GM21825 (cell line): ENCODE data around the gene TIGD4.
A peak's percentile ranks its signal among the peaks of the same experiment; 100 is the strongest.
"Not testable (repeated sequence)": the region's sequence is repeated elsewhere in the genome, so short reads cannot be mapped to it uniquely, and the experiment has no call there.

Experiments
- ATAC-seq: cut with Tn5 transposase; IDR thresholded peaks from one replicate; pipeline ENCODE4 v1.9.1; 2021; ENCODE audit warnings: mild to moderate bottlenecking, moderate library complexity; ENCODE audit not compliant: unreplicated experiment

Gene TIGD4

GRCh38 chr4:152784490-152785350 lies 5.2 kb upstream of the TIGD4 start:
- ATAC-seq, result no peak

- ATAC-seq, result no peak
These were observed 793 bp upstream of the TIGD4 start for GRCh38 chr4:152780267-152780778.

- no peak for ATAC-seq
These were observed 646 bp downstream of the TIGD4 start for GRCh38 chr4:152778656-152779512.

- ATAC-seq, result no peak
These were observed 2.0 kb downstream of the TIGD4 start for GRCh38 chr4:152777488-152777887.

- ATAC-seq, result no peak
These were observed 3.2 kb downstream of the TIGD4 start for GRCh38 chr4:152776352-152776751.

GRCh38 chr4:152773953-152774352 lies 5.6 kb downstream of the TIGD4 start:
- no peak for ATAC-seq

GRCh38 chr4:152773339-152773738 lies 6.2 kb downstream of the TIGD4 start:
- no peak for ATAC-seq

GRCh38 chr4:152771741-152772533 lies 7.6 kb downstream of the TIGD4 start:
- ATAC-seq, result peak; percentile 88

- ATAC-seq, result not testable (repeated sequence)
These were observed 14.3 kb downstream of the TIGD4 start for GRCh38 chr4:152765069-152765737.

GRCh38 chr4:152763796-152764195 lies 15.7 kb downstream of the TIGD4 start:
- no peak for ATAC-seq

- ATAC-seq, result no peak
These were observed 30.9 kb downstream of the TIGD4 start for GRCh38 chr4:152748619-152749018.

GRCh38 chr4:152747444-152747843 lies 32.1 kb downstream of the TIGD4 start:
- no peak for ATAC-seq

- no peak for ATAC-seq
These were observed 40.7 kb downstream of the TIGD4 start for GRCh38 chr4:152738827-152739226.

- no peak for ATAC-seq
These were observed 43.6 kb downstream of the TIGD4 start for GRCh38 chr4:152735906-152736305.

GRCh38 chr4:152735396-152735859 lies 44.1 kb downstream of the TIGD4 start:
- ATAC-seq, result no peak

GRCh38 chr4:152734699-152735050 lies 44.9 kb downstream of the TIGD4 start:
- no peak for ATAC-seq

- no peak for ATAC-seq
These were observed 45.4 kb downstream of the TIGD4 start for GRCh38 chr4:152734015-152734698.

- no peak for ATAC-seq
These were observed 47.5 kb downstream of the TIGD4 start for GRCh38 chr4:152731997-152732396.

GRCh38 chr4:152729466-152729865 lies 50.1 kb downstream of the TIGD4 start:
- no peak for ATAC-seq

GRCh38 chr4:152728343-152728742 lies 51.2 kb downstream of the TIGD4 start:
- ATAC-seq, result no peak
